ENCODE data around the gene CNP. TPM values are rescaled to one million over a fixed set of nuclear protein-coding genes. Genes with fewer than 3 reads are reported as not detected.

Gene CNP
- total RNA-seq, 1 experiment from 2014 or later, result 78.5 TPM

DNA sequence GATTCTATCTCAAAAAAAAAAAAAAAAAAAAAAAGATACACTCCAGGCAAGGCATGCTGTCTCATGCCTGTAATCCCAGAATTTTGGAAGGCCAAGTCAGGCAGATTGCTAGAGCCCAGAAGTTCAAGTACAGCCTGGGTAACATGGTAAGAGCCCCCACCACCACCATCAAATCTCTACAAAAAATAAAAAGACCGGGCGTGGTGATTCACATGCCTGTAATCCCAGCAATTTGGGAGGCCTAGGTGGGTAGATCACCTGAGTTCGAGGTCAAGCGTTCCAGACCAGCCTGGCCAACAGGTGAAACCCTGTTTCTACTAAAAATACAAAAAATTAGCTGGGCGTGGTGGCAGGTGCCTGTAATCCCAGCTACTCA, 46.0 kb upstream of the CNP start:
- Mint-ChIP-seq H3K4me3 (no peak overlapping the region), H3K27me3 (ENCODE audit: low read depth) (no peaks in the 10 kb centered on the region), H3K36me3 (ENCODE audit: insufficient read depth in 1 of 3, low read depth in 3 of 3) (peaks cover 4 to 7% (median 7%) of the 10 kb centered on the region in 3 experiments; a peak in 4 of 7 replicates), H3K4me1 (peaks cover 25 to 31% of the 10 kb centered on the region in 2 experiments), H3K27ac (no peak overlapping the region), H3K9me3 (no peaks in the 10 kb centered on the region)
- Histone ChIP-seq H3K14ac (ENCODE audit: insufficient read depth, low read length) (no peak overlapping the region), H2BK5ac (ENCODE audit: insufficient read length, low read length) (no peak overlapping the region), H3K27ac (ENCODE audit: insufficient read length, low read depth, low read length) (no peak overlapping the region), H2AK5ac (ENCODE audit: insufficient read length, low read length) (no peak overlapping the region), H2BK20ac (ENCODE audit: low read depth, low read length, poor library complexity, severe bottlenecking) (no peak overlapping the region), H2BK12ac (ENCODE audit: insufficient read length, low read depth, low read length) (no peak overlapping the region), H3K4me1 (ENCODE audit: insufficient read depth, low read length) (peaks cover 8% of the 10 kb centered on the region; the same call in 1 of the 2 replicates), H2BK15ac (ENCODE audit: low read depth, low read length) (no peak overlapping the region), H3T11ph (ENCODE audit: low read length) (no peak overlapping the region), H3K79me2 (ENCODE audit: insufficient read depth, low read length) (peaks cover 27% of the 10 kb centered on the region), H3K23me2 (ENCODE audit: insufficient read length, low read depth, low read length, poor library complexity, severe bottlenecking) (peaks cover 11% of the 10 kb centered on the region), H4K8ac (replicated peaks; ENCODE audit: insufficient read length, low read depth, low read length) (no peak overlapping the region), H4K91ac (ENCODE audit: insufficient read length, low read depth, low read length) (no peak overlapping the region), H3K4me2 (ENCODE audit: insufficient read depth, insufficient read length, low read length) (no peak overlapping the region), H3K79me1 (ENCODE audit: insufficient read depth, low read depth, low read length, poor library complexity, severe bottlenecking) (no peaks in the 10 kb centered on the region), H3K4ac (ENCODE audit: low read depth, low read length) (no peak overlapping the region), H3K56ac (ENCODE audit: insufficient read length, low read depth, low read length) (no peak overlapping the region), H2AFZ (ENCODE audit: low read length) (no peak overlapping the region), H4K20me1 (ENCODE audit: control insufficient read depth, insufficient read depth, insufficient read length) (peaks cover 3% of the 10 kb centered on the region), H3K23ac (ENCODE audit: insufficient read length, low read depth, low read length) (no peak overlapping the region), H4K5ac (ENCODE audit: insufficient read length, low read depth, low read length) (no peak overlapping the region), H2BK120ac (ENCODE audit: low read depth, low read length, poor library complexity, severe bottlenecking) (no peak overlapping the region), H3K18ac (ENCODE audit: insufficient read length, low read depth, low read length) (no peak overlapping the region), H3K9ac (ENCODE audit: extremely low read depth, insufficient read length, low read length) (no peak overlapping the region), H3K27me3 (ENCODE audit: insufficient read depth, low read length) (no peaks in the 10 kb centered on the region), H3K9me3 (ENCODE audit: control insufficient read depth, low read depth, low read length) (no peaks in the 10 kb centered on the region)
- no CpG with 5 or more reads among the region's 5 CpGs for WGBS (ENCODE audit: extremely low coverage, insufficient read length, low lambda C conversion rate)
- DNase-seq, result no peak
- TF ChIP-seq, protein P1, sequence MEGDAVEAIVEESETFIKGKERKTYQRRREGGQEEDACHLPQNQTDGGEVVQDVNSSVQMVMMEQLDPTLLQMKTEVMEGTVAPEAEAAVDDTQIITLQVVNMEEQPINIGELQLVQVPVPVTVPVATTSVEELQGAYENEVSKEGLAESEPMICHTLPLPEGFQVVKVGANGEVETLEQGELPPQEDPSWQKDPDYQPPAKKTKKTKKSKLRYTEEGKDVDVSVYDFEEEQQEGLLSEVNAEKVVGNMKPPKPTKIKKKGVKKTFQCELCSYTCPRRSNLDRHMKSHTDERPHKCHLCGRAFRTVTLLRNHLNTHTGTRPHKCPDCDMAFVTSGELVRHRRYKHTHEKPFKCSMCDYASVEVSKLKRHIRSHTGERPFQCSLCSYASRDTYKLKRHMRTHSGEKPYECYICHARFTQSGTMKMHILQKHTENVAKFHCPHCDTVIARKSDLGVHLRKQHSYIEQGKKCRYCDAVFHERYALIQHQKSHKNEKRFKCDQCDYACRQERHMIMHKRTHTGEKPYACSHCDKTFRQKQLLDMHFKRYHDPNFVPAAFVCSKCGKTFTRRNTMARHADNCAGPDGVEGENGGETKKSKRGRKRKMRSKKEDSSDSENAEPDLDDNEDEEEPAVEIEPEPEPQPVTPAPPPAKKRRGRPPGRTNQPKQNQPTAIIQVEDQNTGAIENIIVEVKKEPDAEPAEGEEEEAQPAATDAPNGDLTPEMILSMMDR (conservative IDR thresholded peaks at IDR 0.05), result no peak
